Activated CD8-positive, alpha-beta memory T cell treated with anti-CD3 and anti-CD28 coated beads for 48 hours (primary cell): ENCODE measurements around the gene SLIT3.

ENCODE experiments used
- DNase-seq, 3 experiments: peaks; one replicate each; pipeline ENCODE4 v3.0.0-alpha.2; 2020; ENCODE audit warnings: low read depth in 2 of 3, low spot score in 2 of 3

Gene SLIT3

GRCh38 chr5:169272111-169272510, 28.8 kb downstream of the SLIT3 start:
- DNase-seq: no peak

DNA sequence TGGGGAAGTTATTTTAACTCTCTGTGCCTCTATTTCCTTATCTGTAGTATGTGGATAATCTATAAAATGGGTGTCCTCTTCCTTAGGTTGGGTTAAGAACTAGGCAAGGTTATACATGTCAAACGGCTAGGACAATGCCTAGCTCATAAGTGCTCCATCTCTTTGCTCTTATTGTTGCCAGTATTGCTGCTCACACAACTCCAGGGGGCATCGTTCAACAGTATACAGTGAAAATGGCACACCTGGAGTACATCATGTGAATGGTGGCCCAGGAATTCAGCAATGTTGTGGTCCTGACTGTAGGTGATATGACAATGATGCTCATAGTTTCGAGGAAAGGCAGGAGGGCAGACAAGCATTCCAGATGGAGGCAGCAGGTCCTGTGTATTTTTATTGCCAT, 30.1 kb downstream of the SLIT3 start:
- DNase-seq: no peak

- no peak for DNase-seq
Measured at GRCh38 chr5:169268019-169268418, 32.9 kb downstream of the SLIT3 start.

GRCh38 chr5:169265888-169266287, 35.1 kb downstream of the SLIT3 start:
- no peak for DNase-seq

DNA sequence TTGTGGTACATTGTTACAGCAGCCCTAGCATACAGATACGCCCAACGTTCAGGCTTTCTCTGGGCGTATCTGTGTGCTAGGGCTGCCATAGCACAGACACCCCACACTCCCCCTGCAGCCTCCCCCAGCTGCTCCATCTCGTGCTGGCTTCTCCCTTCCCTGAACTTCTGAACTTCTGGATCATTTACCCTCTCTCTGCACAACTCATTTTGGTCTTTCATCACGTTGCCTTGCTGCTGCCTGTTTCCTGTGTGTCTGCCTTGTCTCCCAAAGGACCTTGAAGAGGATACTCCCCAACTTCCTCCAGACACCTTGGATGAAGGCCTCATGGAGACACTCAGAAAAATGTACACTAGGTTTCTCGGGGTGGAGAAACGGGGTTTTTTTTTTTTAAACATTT, 37.3 kb downstream of the SLIT3 start:
- DNase-seq: no peak

DNA sequence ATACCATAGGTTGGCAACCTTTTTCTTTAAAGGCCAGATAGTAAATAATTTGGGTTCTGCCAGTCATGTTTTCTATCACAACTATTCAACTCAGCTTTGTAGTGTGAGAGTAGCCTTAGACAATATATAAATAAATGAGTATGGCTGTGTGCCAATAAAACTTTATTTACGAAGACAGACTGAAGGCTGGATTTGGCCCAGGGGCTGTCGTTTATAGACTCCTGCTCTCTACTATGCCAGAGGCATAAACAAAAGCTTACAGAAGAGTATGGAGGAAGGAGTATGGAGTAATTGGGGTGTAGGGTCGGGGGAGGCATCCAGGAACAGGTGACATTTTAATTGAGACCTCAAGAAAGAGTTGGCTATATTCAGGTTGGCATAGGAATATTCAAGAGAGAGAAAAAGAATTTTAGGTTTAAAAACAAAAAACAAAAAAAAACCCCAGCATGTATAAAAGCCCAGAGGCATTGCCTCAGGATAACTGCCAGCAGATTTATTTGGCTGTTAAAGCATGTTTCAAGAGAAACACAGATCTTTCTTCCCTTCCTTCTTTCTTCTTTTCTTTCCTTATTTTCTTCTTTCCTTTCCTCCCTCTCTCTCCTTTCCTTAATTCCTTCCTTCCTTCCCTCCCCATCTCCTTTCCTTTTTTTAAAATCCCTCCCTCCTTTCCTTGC, 39.9 kb downstream of the SLIT3 start:
- no peak for DNase-seq

- DNase-seq: no peak
Measured at GRCh38 chr5:169258372-169259000, 42.5 kb downstream of the SLIT3 start.

GRCh38 chr5:169256191-169256590, 44.7 kb downstream of the SLIT3 start:
- no peak for DNase-seq

DNA sequence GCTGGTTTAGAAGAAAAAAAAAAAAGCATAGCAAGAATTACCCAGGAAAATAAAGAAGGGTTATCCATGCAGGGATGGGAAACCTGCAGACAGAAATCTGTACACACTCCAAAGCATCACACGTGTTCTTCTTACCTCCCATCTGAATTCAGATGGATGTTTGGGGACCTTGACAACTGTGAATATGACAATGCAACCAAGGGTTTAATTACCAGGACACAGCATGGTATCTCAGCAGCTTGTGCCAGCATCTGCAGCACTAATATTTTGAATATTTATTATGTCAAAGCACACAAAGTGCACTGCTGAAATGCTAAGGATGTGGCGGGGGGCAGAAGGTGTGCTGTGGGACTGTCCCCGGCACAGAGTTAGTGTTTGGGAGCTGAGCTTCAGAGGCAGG, 47.9 kb downstream of the SLIT3 start:
- DNase-seq: no peak

DNA sequence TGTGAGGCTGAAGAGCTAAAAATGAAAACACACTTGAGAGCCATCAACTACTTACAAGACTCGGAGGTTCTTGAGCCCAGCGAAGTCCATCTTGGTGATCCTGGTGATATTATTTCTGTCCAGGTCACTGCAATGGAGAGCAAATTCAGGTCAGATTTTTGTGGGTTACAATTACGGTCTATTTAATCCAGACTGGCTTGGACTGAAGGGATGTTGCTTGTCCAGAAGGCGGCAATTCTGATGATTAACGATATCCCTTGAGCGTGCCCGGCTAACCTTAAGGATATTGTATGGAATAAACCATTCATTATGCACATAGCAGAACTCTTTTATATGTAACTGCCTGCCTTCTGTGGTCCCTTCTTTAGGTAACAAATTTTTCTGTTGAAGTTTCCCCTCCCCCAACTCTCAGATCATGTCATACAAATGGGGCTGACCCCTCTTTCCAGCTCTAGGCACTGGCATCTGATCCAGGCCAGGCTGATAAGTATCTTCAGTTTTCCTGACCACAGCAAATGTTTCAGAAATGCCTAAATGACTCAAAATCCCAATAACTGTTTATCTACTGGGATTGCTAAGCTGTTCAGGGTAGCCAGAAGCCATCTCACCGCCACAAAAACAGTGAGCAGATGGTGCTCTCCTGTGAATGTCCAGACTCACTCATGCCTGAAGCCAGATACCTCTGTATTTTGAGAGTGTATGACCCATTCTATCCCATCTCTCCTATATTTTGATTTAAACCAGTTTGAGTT, 49.4 kb downstream of the SLIT3 start:
- DNase-seq: no peak

GRCh38 chr5:169250887-169251286, 50.1 kb downstream of the SLIT3 start:
- no peak for DNase-seq

- no peak for DNase-seq
Measured at GRCh38 chr5:169248996-169249395, 51.9 kb downstream of the SLIT3 start.

DNA sequence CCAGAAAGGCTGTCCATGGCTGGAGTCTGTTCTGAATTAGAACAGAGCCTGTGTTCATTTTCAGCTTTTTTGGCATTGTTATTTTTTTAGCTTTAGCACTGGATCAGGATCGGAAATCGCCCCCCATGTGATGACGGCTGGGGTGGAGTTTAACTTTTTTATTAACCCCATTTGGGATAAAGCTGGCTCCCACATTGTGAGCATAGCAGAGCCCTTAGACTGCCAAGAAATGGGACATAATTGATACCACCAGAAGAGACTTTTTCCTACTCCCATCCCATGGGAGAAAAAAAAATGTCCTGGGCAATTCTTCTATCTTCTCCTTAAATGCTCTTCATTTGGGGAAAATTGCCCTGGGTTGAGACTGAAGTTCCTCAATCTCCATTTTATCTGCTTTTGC, 52.4 kb downstream of the SLIT3 start:
- DNase-seq: no peak

GRCh38 chr5:169244812-169245211, 56.1 kb downstream of the SLIT3 start:
- no peak for DNase-seq

- no peak for DNase-seq
Measured at GRCh38 chr5:169243651-169244422, 57.1 kb downstream of the SLIT3 start.

DNA sequence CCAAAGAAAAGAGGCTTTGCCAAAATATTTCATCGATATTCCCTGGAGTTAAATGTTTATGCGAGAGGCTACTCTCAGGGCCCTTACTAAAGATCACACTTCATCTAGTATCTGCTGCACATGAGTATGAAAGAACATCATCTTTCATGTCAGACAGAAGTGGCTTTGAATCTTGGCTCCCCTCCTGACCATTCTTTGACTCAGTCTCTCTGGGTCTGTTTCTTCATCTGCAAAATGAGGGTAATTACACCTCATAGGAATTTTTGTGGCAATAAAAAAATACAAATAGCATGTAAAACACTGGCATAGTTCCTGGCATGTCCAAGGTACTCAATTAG, 58.1 kb downstream of the SLIT3 start:
- no peak for DNase-seq

DNA sequence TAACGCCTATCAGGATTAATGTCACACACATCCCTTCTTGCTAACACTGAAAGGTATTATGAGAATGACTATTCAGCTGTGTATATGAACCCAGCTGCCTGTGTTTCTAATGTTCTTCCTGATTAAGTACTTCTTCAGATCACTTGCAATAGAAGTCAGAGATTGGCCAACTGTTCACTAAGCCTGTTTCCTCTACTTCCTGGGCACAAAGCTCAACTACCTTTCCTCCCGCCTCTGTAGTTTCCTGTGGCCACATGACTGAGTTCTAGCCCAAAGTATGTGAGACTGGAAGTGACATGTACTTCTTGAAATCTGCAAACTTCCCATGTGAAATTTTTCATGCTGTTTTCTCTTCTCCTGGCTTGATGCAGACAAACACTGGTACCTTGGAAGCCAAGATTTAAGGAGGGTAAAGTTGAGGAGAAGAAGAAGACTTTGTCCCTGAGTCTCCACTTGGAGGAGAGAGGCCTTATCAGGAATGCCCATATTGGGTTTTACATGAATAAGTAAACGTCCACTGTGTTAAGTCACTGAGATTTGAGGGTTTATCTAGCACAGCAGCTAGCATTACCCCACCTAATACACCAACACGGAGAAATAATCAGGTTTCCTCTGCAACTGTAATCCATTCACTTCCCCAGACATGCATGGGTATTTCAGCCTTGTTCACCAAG, 58.6 kb downstream of the SLIT3 start:
- DNase-seq: no peak

- no peak for DNase-seq
Measured at GRCh38 chr5:169229342-169229892, 71.5 kb downstream of the SLIT3 start.

GRCh38 chr5:169226895-169227294, 74.0 kb downstream of the SLIT3 start:
- no peak for DNase-seq

GRCh38 chr5:169225830-169226356, 75.0 kb downstream of the SLIT3 start:
- no peak for DNase-seq

GRCh38 chr5:169223595-169223953, 77.4 kb downstream of the SLIT3 start:
- DNase-seq: no peak
